ENCODE measurements around the gene MAFG. TPM values are rescaled to one million over a fixed set of nuclear protein-coding genes. Genes with fewer than 3 reads are reported as not detected.
A peak's percentile ranks its signal among the peaks of the same experiment; 100 is the strongest.

The MAFG gene
- total RNA-seq, result 29.6 TPM

DNA sequence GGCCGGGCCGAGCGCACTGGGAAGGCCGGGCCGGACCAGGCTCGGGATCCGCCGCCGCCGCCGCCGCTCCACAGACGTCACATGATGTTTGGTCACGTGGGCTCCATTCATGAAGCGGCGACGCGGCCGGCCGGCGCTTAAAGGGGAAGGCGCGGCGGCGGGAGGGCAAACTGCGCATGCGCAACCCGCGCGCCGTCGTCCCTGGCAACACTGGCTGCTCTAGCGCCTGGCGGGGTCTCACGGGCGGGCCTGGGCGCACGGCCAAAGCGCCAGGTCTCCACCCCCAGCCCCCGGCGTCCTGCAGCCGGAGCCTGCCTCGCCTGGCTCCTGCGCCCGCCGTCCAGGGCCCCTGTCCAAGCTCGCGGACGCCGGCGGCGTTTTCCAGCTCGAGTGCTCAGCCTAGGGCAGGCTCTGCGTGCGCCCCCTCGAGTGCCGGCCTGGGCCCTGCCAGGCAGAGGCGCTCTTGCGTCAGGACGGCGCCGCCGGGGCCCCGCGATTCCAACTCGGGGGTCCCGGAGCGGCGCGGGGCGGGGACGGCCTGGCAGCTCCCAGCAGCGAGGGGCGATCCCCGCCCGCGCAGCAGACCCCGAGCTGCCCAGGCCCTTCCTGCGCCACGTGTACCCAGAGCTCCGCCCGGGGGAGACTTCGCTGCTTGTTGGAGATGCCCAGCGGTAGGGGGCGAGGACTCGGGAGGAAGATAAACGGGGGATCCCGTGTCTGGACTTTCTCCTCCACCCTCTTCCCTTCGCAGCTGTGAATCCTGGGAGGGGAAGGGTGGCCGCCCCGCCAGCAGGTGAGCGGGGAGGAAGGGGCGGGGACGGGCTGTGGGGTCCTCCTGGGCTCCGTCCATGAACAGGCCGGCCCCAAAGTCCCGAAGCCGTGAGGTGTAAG, at the start of gene MAFG:
Gene MAFG (minus strand): TSS at position 83 of the 891 bp plus-strand sequence. CDS start 4,550 bp downstream, outside the sequence.
- DNase-seq (ENCODE audit: low read depth in 2 of 3, low spot score in 2 of 3), result peak; percentile 90 to 96 (median 93)

DNA sequence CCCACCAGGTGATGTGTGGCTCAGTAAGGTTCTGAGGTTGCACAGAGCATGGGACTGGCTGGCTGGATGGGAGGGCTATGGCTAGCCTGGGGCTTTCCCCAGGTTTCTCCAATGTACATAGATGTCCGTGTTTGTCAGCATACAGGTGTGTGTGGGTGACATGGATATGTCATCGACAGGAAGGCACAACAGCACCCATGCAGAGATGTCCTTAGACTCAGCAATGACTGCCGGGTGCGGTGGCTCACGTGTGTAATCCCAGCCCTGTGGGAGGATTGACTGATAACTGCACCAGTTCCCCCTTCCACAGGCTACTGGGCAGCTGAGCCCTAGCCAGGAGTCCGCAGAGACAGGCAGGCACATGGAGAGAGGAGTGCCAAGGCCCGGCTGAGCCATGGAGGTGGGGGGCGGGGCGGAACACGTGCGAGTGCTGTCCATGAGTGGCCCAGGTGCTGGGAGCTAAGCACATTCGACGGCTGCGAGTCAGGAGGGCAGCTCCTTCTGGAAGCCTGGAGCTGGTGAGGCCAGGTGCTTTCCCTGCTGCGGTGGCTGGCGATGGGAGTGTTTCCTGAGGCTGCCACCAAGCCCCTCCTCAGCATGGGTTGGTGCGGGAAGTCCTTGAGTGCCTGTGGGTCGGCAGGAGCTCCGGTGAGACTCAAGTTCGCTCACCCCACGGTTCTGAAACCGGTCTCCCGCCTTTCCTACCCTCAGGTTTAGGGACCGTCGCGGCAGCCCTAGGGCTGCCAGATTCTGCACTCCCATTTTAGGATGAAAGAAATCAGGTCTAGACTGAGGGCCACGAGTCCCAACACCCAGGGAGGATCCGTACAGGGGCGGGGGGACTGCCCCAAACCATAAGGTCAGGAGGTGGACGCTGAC, 49.0 kb upstream of the MAFG start:
- no peak for DNase-seq (ENCODE audit: low read depth in 2 of 3, low spot score in 2 of 3)

DNA sequence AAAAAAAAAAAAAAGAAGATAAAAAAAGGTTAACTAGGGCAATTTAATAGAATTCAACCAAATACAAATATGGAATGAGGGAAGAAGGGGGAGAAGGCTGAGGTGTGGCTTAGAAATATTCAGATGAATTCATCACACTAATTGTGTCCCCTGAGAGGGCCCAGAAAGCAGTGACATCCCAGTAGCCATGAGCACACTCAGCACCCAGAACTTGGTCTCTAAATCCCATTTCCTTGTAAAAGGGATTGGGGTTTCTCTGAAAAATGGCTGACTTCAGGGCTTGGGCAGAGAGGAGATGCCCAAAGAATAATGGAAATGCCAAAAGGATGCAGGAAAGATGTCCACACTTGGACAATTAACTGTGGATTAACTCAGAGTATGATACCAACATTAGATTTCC, 45.9 kb upstream of the MAFG start:
- DNase-seq (ENCODE audit: low read depth in 2 of 3, low spot score in 2 of 3), result no peak

DNA sequence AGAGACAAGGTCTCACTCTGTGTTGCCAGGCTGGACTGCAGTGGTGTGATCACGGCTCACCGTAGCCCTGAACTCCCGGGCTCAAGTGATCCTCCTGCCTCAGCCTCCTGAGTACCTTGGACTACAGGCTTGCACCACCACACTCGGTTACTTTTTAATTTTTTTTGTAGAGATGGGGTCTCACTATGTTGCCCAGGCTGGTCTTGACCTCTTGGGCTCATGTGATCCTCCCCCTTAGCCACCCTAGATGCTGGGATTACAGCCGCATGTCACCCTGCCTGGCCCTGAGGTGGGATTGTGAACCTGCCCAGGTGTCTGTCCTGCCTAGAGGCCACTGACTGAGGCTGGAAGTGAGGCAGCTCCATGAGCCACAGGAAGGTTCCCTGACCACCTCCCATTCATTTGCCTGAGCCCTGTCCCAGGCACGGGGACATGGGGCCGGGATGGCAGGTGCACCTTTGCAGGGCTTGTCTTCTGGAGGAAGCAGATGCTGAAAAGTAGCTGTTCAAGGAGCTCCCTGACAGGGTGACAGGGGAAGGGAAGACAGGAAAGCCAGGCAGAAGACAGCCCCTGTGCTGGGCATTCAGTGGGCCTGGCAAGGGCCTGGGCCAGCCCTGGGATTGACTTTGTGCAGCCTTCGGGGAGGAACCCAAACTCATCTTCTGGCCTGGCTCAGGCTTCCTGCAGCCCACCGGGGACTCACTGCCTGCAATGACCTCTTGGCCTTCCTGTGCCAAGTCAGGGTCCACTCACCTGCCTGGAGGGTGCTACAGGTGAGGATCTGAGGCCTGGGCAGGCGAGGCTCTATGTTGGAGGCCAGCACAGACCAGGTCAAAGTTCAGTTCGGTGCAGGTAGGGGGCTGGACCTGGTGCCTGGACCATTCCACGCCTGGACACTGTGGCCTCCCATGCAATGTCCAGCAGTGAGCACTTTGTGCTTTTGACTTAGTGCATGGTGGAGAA, 41.6 kb upstream of the MAFG start:
- no peak for DNase-seq (ENCODE audit: low read depth in 2 of 3, low spot score in 2 of 3)

DNA sequence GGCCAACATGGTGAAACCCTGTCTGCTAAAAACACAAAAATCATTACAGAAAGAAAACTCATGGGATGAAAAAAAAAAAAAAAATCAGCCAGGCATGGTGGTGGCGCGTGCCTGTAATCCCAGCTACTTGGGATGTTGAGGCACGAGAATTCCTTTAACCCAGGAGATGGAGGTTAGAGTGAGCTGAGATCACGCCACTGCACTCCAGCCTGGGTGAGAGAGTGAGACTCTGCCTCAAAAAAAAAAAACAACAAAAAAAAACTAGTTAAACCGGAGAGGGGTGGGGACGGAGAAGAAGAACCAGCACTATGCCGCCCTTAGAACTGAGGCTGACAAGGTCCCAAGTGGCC, 40.8 kb upstream of the MAFG start:
- no peak for DNase-seq (ENCODE audit: low read depth in 2 of 3, low spot score in 2 of 3)

- peak; percentile 76 to 88 (median 86) for DNase-seq (ENCODE audit: low read depth in 2 of 3, low spot score in 2 of 3)
Observed at GRCh38 chr17:81967533-81968395, 40.2 kb upstream of the MAFG start.

DNA sequence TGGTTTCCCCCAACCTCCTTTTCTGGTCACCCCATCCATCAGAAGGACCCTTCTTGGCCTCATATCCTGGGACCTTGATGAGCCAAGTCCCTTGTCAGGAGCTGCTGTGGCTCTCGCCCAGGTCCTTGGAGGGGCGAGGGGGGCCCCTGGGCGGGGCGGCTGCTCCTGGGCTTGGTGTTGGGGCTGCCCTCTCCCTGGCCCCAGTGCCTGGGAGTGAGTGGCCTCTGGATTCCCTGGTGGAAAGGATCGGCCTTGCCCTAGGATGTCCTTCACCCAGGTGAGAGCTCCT, 39.7 kb upstream of the MAFG start:
- no peak for DNase-seq (ENCODE audit: low read depth in 2 of 3, low spot score in 2 of 3)

DNA sequence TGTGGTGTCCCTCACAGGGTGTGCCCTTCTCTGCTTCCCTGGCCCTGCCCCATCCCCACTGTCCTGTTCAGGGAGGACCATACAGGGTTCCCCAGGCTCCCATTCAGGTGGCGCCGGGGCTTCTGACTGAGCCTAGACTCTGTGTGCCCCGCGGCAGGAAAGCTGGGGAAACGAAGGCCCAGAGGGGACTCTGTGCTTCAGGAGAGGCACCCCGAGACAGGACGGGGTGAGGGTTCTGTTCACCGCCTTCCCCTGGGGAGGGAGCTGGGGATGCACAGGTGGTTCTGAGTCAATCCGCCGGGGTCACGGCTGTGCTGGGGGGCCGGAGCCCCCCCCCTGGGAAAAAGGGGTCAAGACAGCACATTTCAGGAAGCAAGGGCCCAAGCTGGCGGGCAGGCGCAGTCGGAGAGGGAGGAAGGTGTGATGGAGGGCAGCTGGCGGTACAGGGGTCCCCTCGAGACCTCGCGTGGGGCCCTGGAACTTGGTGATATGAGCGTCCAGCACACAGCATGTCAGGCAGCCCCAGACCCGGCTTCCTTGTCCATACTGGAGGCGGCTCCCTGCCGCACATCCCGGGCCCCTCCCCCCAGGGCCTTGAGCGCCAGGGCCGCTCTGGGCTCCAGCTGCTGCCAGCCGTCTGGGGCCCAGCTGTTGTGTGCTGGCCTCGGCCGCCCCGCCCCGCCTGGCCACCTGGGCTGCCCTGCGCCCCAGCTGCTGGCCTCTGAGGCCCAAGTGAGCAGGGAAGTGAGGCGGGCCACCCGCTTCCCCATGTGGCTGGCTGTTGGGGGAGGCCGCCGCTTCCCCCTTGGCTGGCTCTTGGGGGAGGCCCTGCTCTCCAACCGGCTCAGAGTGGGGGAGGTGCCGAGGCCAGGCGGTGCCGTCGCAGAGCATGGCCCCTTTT, 39.1 kb upstream of the MAFG start:
- peak in 2 of 3 donors; percentile 69 to 88 for DNase-seq (ENCODE audit: low read depth in 2 of 3, low spot score in 2 of 3)

DNA sequence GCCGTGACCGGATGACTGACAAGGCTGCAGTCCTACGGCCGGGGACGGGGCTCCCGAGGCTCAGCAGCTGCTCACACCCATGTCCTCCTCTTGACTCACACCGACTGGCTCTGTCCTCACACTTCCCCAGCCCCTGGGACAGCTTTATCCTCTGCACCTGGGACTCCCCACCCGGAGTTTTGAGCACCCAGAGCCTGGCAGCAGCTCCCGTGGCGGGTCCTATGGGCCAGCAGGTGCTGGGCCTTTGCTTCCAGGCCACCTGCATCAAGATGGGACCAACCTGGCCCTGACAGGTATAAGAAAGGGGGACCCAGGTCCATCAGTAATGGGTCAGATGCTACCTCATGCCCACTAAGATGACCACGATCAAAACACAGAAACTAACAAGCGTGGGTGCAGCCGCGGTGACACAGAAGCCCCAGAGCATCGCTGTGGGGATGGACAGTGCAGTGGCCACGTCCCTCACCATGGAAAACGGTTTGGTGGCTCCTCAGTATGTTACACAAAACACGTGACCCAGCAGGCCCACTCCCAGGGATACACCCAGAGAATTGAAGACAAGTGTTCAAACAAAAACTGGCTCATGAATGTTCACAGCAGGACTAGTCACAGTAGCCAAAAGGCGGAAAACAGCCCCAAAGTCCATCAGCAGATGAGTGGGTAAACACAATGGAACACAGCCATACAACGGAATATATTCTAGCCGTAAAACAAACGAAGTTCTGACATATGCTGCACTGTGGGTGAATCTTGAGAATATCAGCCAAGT, 36.7 kb upstream of the MAFG start:
- no peak for DNase-seq (ENCODE audit: low read depth in 2 of 3, low spot score in 2 of 3)

GRCh38 chr17:81962499-81963441, 35.2 kb upstream of the MAFG start:
- DNase-seq (ENCODE audit: low read depth in 2 of 3, low spot score in 2 of 3), result no peak

- DNase-seq (ENCODE audit: low read depth in 2 of 3, low spot score in 2 of 3), result no peak
Observed at GRCh38 chr17:81961521-81962498, 34.3 kb upstream of the MAFG start.

- DNase-seq (ENCODE audit: low read depth in 2 of 3, low spot score in 2 of 3), result peak in 2 of 3 donors; percentile 44 to 58
Observed at GRCh38 chr17:81961087-81961511, 33.6 kb upstream of the MAFG start, which contains the start of gene NOTUM. Gene NOTUM, minus strand, starts transcription at chr17:81961187. Its CDS starts 278 bp downstream, at chr17:81960909.

DNA sequence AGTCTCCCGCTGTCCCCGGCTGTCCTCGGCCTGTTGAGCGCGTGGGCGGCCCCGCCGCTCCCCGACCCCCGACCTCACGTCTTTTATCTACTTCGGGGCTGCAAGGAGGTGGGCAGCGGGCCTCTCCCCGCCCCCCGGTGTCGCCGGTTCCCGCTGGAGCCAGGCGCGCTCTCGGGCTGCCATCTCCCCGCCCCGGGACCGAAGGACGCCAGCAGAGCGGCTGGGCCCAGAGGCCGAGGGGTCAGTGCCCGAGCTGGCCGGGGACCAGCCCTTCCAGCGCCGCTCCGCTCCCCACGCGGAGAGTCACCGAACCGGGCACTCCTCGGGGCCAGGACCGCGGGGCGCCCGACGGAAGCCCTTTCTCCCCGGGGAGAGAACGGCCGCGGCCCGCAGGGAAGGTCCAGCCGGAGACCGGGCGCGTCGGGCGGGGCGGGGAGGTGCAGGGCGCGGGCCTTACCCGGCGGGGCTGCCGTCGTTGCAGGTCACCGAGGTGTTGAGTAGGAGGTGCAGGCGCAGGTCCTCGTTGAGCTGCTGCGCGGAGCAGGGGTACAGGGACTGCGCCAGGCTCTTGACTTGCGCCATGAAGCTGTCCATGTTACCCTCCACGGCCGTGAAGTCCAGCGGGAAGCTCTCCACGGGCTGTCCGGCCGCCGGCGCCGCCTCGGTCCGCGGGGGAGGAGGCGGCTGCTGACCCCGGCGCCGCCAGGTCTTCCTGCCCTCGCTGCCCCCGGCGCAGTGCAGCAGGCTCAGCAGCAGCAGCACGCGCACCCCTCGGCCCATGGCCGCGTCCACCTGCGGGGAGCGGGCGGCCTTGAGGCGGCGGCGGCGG, 32.8 kb upstream of the MAFG start:
- no peak for DNase-seq (ENCODE audit: low read depth in 2 of 3, low spot score in 2 of 3)

- DNase-seq (ENCODE audit: low read depth in 2 of 3, low spot score in 2 of 3), result peak; percentile 71 to 85 (median 78)
Observed at GRCh38 chr17:81959362-81960129, 32.0 kb upstream of the MAFG start.
